OCI-LY3 (cell line): ENCODE data around the gene LRRN4CL.
"Not testable (repeated sequence)": the region's sequence is repeated elsewhere in the genome, so short reads cannot be mapped to it uniquely, and the experiment has no call there.

ENCODE experiments used
- H2AFZ ChIP-seq: fragments of 200-600, 300-600 bp; shearing (Covaris generic); 2 replicates; pipeline ENCODE4 v1.6.0; 2014; ENCODE audit warnings: antibody characterized with exemption, low read depth, low read length
- H3K27ac ChIP-seq: fragments of 200-600, 300-600 bp; sonication (generic); 2 replicates; pipeline ENCODE4 v1.5.1; 2014; ENCODE audit warnings: mild to moderate bottlenecking, low read length, moderate library complexity, mixed read lengths
- H3K27me3 ChIP-seq: fragments of 200-600, 300-600 bp; sonication (generic); 2 replicates; pipeline ENCODE4 v1.6.1; 2014; ENCODE audit warnings: low read depth, low read length, mixed read lengths
- H3K36me3 ChIP-seq: fragments of 200-600, 300-600 bp; sonication (generic); replicated peaks from 2 replicates; pipeline ENCODE3; 2014; ENCODE audit warnings: low read depth, low read length, mixed read lengths
- H3K4me1 ChIP-seq: fragments of 300-600, 200-600 bp; sonication (generic); 2 replicates; pipeline ENCODE4 v1.6.1; 2014; ENCODE audit warnings: low read length, mixed read lengths
- H3K4me2 ChIP-seq: fragments of 200-600, 300-600 bp; sonication (generic); 2 replicates; pipeline ENCODE4 v1.6.1; 2014; ENCODE audit warnings: low read length, mixed read lengths
- H3K4me3 ChIP-seq: fragments of 300-600, 200-600 bp; sonication (generic); 2 replicates; pipeline ENCODE4 v1.5.1; 2014; ENCODE audit warnings: antibody characterized with exemption, mild to moderate bottlenecking, low read length, moderate library complexity
- H3K79me2 ChIP-seq: fragments of 300-600, 200-600 bp; shearing (Covaris generic); 2 replicates; pipeline ENCODE4 v1.6.1; 2014; ENCODE audit warnings: mild to moderate bottlenecking, low read length, mixed read lengths
- H3K9ac ChIP-seq: fragments of 300-600, 200-600 bp; shearing (Covaris generic); 2 replicates; pipeline ENCODE4 v1.6.0; 2014; ENCODE audit warnings: mild to moderate bottlenecking, low read length, moderate library complexity
- H3K9me3 ChIP-seq: fragments of 200-600, 300-600 bp; shearing (Covaris generic); 2 replicates; pipeline ENCODE4 v1.6.1; 2014; ENCODE audit warnings: low read length, mixed read lengths; ENCODE audit not compliant: insufficient read depth
- H4K20me1 ChIP-seq: fragments of 200-600, 300-600 bp; sonication (generic); 2 replicates; pipeline ENCODE4 v1.6.1; 2016; ENCODE audit warnings: low read length, mixed read lengths; ENCODE audit not compliant: insufficient read depth
- CTCF ChIP-seq: fragments of 200-600, 300-600 bp; sonication (generic); IDR thresholded peaks from 2 replicates; pipeline ENCODE4 v1.5.1; 2014; ENCODE audit warnings: antibody characterized with exemption, low read length, low read depth
- EZH2phosphoT487 ChIP-seq: fragments of 200-600 bp; shearing (Covaris generic); IDR thresholded peaks from 2 replicates; pipeline ENCODE4 v1.6.1; 2018; ENCODE audit warnings: antibody characterized with exemption, mixed run types, low read depth

The LRRN4CL gene

GRCh38 chr11:62702246-62702645 lies 12.9 kb upstream of the LRRN4CL start:
- Histone ChIP-seq H3K9me3 (no peaks in the 10 kb centered on the region), H3K4me2 (peak overlapping the region; percentile 20; the same call in 1 of the 2 replicates), H3K4me3 (no peak overlapping the region), H3K9ac (no peak overlapping the region), H3K79me2 (peaks cover 10% of the 10 kb centered on the region), H3K4me1 (peaks cover 21% of the 10 kb centered on the region), H3K27me3 (no peaks in the 10 kb centered on the region), H4K20me1 (no peaks in the 10 kb centered on the region), H2AFZ (no peak overlapping the region), H3K36me3 (peaks cover 36% of the 10 kb centered on the region), H3K27ac (peak overlapping the region; percentile 19; the same call in 1 of the 2 replicates)
- no peak for TF ChIP-seq EZH2phosphoT487
- no peak for TF ChIP-seq CTCF

GRCh38 chr11:62694455-62695167 lies 5.3 kb upstream of the LRRN4CL start:
- Histone ChIP-seq H3K9me3 (no peaks in the 10 kb centered on the region), H3K4me3 (no peak overlapping the region), H3K36me3 (peaks cover 27% of the 10 kb centered on the region), H4K20me1 (no peaks in the 10 kb centered on the region), H3K4me1 (no peaks in the 10 kb centered on the region), H3K79me2 (no peaks in the 10 kb centered on the region), H3K27ac (no peak overlapping the region), H3K4me2 (no peak overlapping the region), H2AFZ (no peak overlapping the region), H3K27me3 (no peaks in the 10 kb centered on the region), H3K9ac (no peak overlapping the region)
- TF ChIP-seq CTCF (peak; percentile 97), EZH2phosphoT487 (no peak)

- H4K20me1 ChIP-seq, H3K4me1 ChIP-seq, H3K27ac ChIP-seq, H3K4me2 ChIP-seq, H3K4me3 ChIP-seq, H3K79me2 ChIP-seq, H3K9ac ChIP-seq, H2AFZ ChIP-seq, H3K27me3 ChIP-seq, H3K9me3 ChIP-seq: not testable (repeated sequence)
- peaks cover 27% of the 10 kb centered on the region for H3K36me3 ChIP-seq
These were observed 4.3 kb upstream of the LRRN4CL start for GRCh38 chr11:62693624-62694023.

DNA sequence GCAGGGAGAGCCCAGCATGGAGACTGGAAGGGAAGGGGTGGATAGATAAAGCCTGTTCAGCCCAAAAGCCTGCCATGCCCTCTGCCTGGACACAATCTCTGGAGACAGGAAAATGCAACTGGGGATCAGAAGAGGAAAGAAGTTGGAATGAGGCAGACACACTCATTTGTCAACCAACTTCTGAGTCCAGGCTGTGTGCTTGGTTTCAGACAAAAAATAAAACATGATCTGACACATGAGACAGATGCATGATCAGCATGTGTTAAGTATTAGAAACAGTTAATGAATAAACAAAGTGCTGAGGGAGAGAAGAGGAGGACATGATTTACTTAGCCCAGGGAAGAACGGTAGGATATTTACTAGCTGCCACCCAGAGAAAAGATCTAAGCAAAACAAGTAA lies 839 bp downstream of the LRRN4CL start:
- H3K4me3 ChIP-seq, result no peak overlapping the region
- TF ChIP-seq EZH2phosphoT487 (no peak), CTCF (no peak)
- no peaks in the 10 kb centered on the region for H3K4me1 ChIP-seq
- no peak overlapping the region for H2AFZ ChIP-seq
- H3K27me3 ChIP-seq, result no peaks in the 10 kb centered on the region
- peaks cover 23% of the 10 kb centered on the region for H3K36me3 ChIP-seq
- no peaks in the 10 kb centered on the region for H4K20me1 ChIP-seq
- H3K9ac ChIP-seq, result no peak overlapping the region
- H3K4me2 ChIP-seq, result no peak overlapping the region
- no peak overlapping the region for H3K27ac ChIP-seq
- no peaks in the 10 kb centered on the region for H3K79me2 ChIP-seq
- H3K9me3 ChIP-seq, result no peaks in the 10 kb centered on the region
